ENCODE measurements around the gene MLST8.
"Not testable (repeated sequence)": the region's sequence is repeated elsewhere in the genome, so short reads cannot be mapped to it uniquely, and the experiment has no call there.

MLST8 gene

DNA sequence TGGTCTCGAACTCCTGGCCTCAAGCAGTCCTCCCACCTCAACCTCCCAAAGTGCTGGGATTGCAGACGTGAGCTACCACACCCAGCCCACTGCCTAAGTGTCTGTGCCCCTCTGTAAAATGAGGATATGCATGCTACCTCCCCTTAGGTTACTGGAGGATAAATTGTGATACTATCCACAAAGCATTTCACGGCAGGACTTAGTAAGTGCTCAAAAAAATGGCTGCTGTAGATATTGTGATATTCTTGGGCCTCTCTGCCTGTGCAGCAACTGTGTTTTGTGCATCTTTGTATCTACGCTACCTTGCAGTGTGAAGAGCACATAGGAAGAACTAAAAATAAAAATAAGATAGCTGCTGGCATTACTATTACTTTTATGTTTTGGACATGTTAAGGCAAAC is 7.0 kb upstream of the MLST8 start:
- DNase-seq (ENCODE audit: low read depth) = no peak
- no peak overlapping the region for H3K4me3 ChIP-seq (ENCODE audit: low read depth, low read length)
- TF ChIP-seq POLR2A (IDR thresholded peaks at IDR 0.05; ENCODE audit: extremely low read depth, insufficient read length) = no peak
- no peak for TF ChIP-seq MYC (IDR thresholded peaks at IDR 0.05; ENCODE audit: low read depth, low read length)
- TF ChIP-seq, protein P1, sequence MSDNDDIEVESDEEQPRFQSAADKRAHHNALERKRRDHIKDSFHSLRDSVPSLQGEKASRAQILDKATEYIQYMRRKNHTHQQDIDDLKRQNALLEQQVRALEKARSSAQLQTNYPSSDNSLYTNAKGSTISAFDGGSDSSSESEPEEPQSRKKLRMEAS (IDR thresholded peaks at IDR 0.05; ENCODE audit: low read depth, low read length) = no peak
- TF ChIP-seq, protein P2, sequence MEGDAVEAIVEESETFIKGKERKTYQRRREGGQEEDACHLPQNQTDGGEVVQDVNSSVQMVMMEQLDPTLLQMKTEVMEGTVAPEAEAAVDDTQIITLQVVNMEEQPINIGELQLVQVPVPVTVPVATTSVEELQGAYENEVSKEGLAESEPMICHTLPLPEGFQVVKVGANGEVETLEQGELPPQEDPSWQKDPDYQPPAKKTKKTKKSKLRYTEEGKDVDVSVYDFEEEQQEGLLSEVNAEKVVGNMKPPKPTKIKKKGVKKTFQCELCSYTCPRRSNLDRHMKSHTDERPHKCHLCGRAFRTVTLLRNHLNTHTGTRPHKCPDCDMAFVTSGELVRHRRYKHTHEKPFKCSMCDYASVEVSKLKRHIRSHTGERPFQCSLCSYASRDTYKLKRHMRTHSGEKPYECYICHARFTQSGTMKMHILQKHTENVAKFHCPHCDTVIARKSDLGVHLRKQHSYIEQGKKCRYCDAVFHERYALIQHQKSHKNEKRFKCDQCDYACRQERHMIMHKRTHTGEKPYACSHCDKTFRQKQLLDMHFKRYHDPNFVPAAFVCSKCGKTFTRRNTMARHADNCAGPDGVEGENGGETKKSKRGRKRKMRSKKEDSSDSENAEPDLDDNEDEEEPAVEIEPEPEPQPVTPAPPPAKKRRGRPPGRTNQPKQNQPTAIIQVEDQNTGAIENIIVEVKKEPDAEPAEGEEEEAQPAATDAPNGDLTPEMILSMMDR (IDR thresholded peaks at IDR 0.05; ENCODE audit: low read depth, low read length) = no peak

DNA sequence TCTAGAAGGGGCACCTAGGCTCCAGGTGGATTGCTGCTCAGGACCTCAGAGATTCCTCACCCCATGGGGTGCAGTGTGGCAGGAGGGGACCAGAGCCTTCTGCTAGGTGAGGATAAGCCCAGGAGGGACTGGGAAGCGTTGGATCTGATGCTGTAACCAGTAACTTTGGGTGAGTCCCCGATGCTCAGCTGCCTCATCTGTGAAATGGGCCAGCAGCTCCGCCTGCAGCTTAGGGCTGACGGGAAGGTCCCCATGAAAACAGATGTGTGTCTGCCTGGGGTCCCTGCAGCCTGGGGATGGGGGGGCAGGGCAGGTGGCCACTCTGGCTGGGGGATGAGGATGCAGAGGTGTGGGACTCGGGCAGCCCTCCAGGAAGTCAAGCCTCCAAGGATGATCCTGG is 6.2 kb upstream of the MLST8 start:
- no peak overlapping the region for H3K4me3 ChIP-seq (ENCODE audit: low read depth, low read length)
- DNase-seq (ENCODE audit: low read depth) = no peak
- TF ChIP-seq, protein P1 (IDR thresholded peaks at IDR 0.05; ENCODE audit: low read depth, low read length) = no peak
- TF ChIP-seq, protein P2 (IDR thresholded peaks at IDR 0.05; ENCODE audit: low read depth, low read length) = no peak
- TF ChIP-seq MYC (IDR thresholded peaks at IDR 0.05; ENCODE audit: low read depth, low read length) (no peak), POLR2A (IDR thresholded peaks at IDR 0.05; ENCODE audit: extremely low read depth, insufficient read length) (no peak)

DNA sequence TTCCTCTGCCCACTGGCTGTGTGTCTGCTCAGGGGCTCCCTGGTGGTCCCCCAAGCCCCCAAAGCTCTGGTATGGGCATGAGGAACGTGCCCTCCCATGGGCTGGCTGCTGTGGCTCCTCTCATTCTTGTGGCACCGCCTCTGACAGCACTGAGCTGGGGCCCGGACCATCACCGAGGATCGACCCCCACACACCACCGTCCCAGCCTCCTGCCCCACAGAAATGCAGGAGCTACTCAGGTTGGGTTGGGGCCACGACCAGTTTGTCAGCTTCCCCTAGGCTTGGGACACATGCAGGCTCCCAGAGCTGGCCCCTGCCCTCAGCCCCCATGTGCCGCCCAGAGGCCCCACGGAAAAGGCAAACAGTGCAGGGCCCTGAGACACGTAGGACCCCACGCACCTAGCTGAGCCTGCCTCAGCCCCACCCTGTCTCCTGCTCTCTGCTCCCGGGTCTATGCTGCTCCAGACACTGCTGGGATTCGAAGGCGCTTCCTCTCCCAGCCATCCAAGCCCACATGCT is 5.6 kb upstream of the MLST8 start:
- TF ChIP-seq POLR2A (IDR thresholded peaks at IDR 0.05; ENCODE audit: extremely low read depth, insufficient read length) (no peak), MYC (IDR thresholded peaks at IDR 0.05; ENCODE audit: low read depth, low read length) (no peak)
- TF ChIP-seq, protein P1 (IDR thresholded peaks at IDR 0.05; ENCODE audit: low read depth, low read length) = no peak
- TF ChIP-seq, protein P2 (IDR thresholded peaks at IDR 0.05; ENCODE audit: low read depth, low read length) = no peak

DNA sequence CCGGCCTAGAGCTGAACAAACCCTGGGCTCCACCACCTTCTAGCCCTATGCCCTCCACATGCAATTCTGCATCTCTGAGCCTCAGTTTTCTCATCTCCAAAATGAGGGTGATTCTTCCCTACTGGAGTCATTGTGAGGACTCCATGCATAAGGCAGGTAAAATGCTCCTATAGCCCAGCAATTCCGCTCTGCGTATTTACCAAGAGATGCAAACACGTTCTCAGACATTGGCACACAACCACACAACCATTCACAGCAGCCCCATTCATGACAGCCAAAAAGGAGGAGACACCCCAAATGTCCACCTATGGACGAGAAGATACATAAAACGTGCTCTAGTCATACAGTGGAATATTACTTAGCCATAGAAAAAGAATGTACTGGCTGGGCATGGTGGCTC is 4.9 kb upstream of the MLST8 start:
- no peak overlapping the region for H3K4me3 ChIP-seq (ENCODE audit: low read depth, low read length)
- no peak for DNase-seq (ENCODE audit: low read depth)
- TF ChIP-seq, protein P1 (IDR thresholded peaks at IDR 0.05; ENCODE audit: low read depth, low read length) = no peak

More for the DNA sequence above, 5.6 kb upstream of the MLST8 start:
- DNase-seq (ENCODE audit: low read depth) = no peak
- H3K4me3 ChIP-seq (ENCODE audit: low read depth, low read length) = no peak overlapping the region

DNA sequence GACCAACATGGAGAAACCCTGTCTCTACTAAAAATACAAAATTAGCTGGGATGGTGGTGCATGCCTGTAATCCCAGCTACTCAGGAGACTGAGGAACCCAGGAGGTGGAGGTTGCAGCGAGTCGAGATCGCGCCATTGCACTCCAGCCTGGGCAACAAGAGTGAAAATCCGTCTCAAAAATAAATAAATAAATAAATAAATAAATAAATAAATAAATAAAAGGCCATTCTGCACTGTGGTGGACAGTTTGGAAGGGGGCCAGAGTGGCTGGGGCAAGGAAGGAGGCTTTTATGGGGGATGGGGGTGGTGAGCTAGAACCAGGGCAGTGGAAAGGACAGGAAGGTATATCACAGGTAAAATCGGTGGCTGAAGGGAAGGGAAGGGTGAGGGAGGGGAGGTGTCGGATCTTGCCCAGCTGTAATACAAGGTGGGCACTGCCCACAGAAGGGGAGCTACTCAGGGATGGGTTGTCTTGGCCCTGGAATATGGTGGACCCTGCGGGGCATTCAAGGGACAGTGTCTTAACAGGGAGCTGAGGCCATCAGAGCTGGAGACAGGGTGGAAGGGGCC is 2.0 kb upstream of the MLST8 start:
- not testable (repeated sequence) for H3K4me3 ChIP-seq (ENCODE audit: low read depth, low read length); DNase-seq (ENCODE audit: low read depth)

DNA sequence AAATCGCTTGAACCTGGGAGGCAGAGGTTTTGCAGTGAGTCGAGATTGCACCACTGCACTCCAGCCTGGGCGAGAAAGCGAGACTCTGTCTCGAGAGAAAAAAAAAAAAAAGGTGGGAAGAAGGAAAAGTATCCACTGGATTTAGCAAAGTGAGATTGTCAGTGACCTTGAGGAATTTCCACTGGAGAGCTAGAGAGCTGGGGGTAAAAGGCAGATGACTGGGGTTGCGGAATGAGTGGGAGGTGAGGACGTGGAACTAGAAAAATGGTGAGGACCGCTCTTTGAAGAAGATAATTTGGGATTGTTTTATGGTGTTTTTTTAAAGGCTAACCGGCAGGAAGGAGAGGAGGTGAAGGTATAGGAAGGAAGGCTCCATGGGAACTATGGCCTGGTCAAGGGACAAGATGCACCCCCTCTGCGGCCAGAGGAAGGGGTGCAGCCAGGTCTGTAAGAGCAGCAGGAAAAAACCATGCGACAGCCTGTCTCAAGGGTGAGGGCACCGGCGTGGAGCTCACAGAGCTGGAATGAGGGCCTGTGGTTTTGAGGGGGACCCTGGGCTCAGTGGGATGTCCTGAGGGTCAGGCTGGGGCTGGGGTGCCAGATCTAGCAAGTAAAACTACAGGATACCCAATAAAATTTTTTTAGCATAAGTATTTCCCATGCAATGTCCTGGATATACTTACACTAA is 694 bp upstream of the MLST8 start:
- TF ChIP-seq MYC (IDR thresholded peaks at IDR 0.05; ENCODE audit: low read depth, low read length) (no peak), POLR2A (IDR thresholded peaks at IDR 0.05; ENCODE audit: extremely low read depth, insufficient read length) (no peak)
- TF ChIP-seq, protein P2 (IDR thresholded peaks at IDR 0.05; ENCODE audit: low read depth, low read length) = no peak
- TF ChIP-seq, protein P1 (IDR thresholded peaks at IDR 0.05; ENCODE audit: low read depth, low read length) = no peak; the same call in 1 of the 2 replicates
- no peak for DNase-seq (ENCODE audit: low read depth)
- peak overlapping the region; percentile 94 for H3K4me3 ChIP-seq (ENCODE audit: low read depth, low read length)

All from NB4 (cell line).